A673 (cell line): ENCODE data around the gene NDUFB11. TPM values are rescaled to one million over a fixed set of nuclear protein-coding genes. Genes with fewer than 3 reads are reported as not detected.

Experiments used
- BruUV-seq: library from RNA; stranded (reverse); fragments of 400-500 nt; replicated peaks from 2 replicates; lab custom pipeline; 2021; lab: Mats Ljungman, UMichigan
- CTCF ChIA-PET: fragments of 300-600 bp; sonication (Branson Sonifier 250); formaldehyde crosslinking; loops from one replicate; lab custom pipeline; 2022; ENCODE audit warnings: antibody characterized with exemption; lab: Charles Lee
- POLR2A ChIA-PET: fragments of 300-600 bp; sonication (Branson Sonifier 250); formaldehyde crosslinking; loops from one replicate; lab custom pipeline; 2022; ENCODE audit warnings: antibody characterized with exemption; ENCODE audit not compliant: low non-redundant PET; lab: Charles Lee
- DNase-seq: peaks from one replicate; pipeline ENCODE4 v3.0.0-alpha.2; 2015; ENCODE audit warnings: low spot score
- H3K27ac ChIP-seq: fragments of 200-600 bp; sonication (generic); 2 replicates; pipeline ENCODE4 v1.5.1; 2016; ENCODE audit warnings: mixed run types, low read depth, mild to moderate bottlenecking, mixed read lengths, antibody characterized with exemption, low read length; ENCODE audit not compliant: poor library complexity, severe bottlenecking
- H3K27me3 ChIP-seq: fragments of 200-600 bp; sonication (generic); replicated peaks from 2 replicates; pipeline ENCODE4 v1.6.1; 2017; ENCODE audit warnings: mixed run types, low read depth, mild to moderate bottlenecking, mixed read lengths, antibody characterized with exemption, low read length; ENCODE audit not compliant: insufficient read depth, poor library complexity
- H3K36me3 ChIP-seq: fragments of 200-600 bp; sonication (generic); 2 replicates; pipeline ENCODE4 v1.6.1; 2016; ENCODE audit warnings: mixed run types, mild to moderate bottlenecking, mixed read lengths, antibody characterized with exemption, low read length; ENCODE audit not compliant: insufficient read depth, poor library complexity, severe bottlenecking
- H3K4me1 ChIP-seq: fragments of 200-600 bp; sonication (generic); 2 replicates; pipeline ENCODE4 v1.6.1; 2017; ENCODE audit warnings: mixed run types, mild to moderate bottlenecking, mixed read lengths, antibody characterized with exemption, low read length; ENCODE audit not compliant: insufficient read depth, poor library complexity, severe bottlenecking
- H3K4me3 ChIP-seq: fragments of 200-600 bp; sonication (generic); 2 replicates; pipeline ENCODE4 v1.5.1; 2016; ENCODE audit warnings: low read depth, mixed run types, mild to moderate bottlenecking, mixed read lengths, low read length; ENCODE audit not compliant: poor library complexity, severe bottlenecking
- H3K9me3 ChIP-seq: fragments of 200-600 bp; sonication (generic); 2 replicates; pipeline ENCODE4 v1.6.1; 2016; ENCODE audit warnings: mixed run types, low read depth, mild to moderate bottlenecking, mixed read lengths, antibody characterized with exemption, low read length; ENCODE audit not compliant: poor library complexity, severe bottlenecking
- EZH2 ChIP-seq: fragments of 200-600 bp; sonication (generic); IDR thresholded peaks from 2 replicates; pipeline ENCODE4 v1.6.1; 2017; ENCODE audit warnings: borderline replicate concordance, low read depth, mild to moderate bottlenecking, mixed read lengths, antibody characterized with exemption, low read length; ENCODE audit not compliant: poor library complexity, severe bottlenecking
- intact Hi-C: fragments of 100-400 bp; cut with micrococcal nuclease; formaldehyde crosslinking; loops from one replicate; pipeline ENCODE4 v1.10.0; 2022; ENCODE audit not compliant: unreplicated experiment
- total RNA-seq: library from RNA; stranded (reverse); gene quantifications from 2 replicates; pipeline ENCODE4 v1.2.3, GENCODE V29; 2021
- TF ChIP-seq, protein P1 (sequence below): fragments of 300-800, 200-600 bp; sonication (generic); conservative IDR thresholded peaks from 2 replicates; pipeline ENCODE4 v1.5.1; 2017; ENCODE audit warnings: low read depth, mild to moderate bottlenecking, antibody characterized with exemption, low read length, moderate library complexity, mixed read lengths

The NDUFB11 gene
- total RNA-seq, 1 experiment from 2014 or later: 137 TPM

DNA sequence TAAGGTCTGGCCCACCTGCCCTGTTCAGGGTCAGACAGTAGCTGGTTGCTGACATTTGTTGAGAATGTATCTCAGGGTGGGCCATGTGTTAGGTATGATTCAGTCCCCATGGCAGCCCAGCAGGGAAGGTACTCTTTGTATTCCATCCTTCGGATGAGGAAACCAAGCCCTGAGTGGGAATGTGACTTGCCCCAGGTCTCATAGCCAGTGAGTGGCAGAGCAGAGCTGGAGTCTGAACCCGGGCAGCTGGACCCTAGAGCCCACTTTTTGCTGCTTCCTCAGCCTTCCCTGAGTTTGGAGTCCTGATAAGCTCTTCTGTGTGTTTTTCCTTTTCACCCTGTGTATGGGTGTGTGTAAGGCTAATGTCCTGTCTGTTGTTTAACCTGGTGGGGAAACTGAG lies 27.5 kb upstream of the NDUFB11 start:
- H3K36me3 ChIP-seq: peaks cover 31% of the 10 kb centered on the region
- no peak overlapping the region for H3K27ac ChIP-seq
- CTCF ChIA-PET: no interaction called here
- intact Hi-C loops: no loop called here
- no TSS peak for BruUV-seq
- H3K9me3 ChIP-seq: no peaks in the 10 kb centered on the region
- H3K4me3 ChIP-seq: no peak overlapping the region
- POLR2A ChIA-PET: no interaction called here
- no peak for DNase-seq
- no peaks in the 10 kb centered on the region for H3K27me3 ChIP-seq
- H3K4me1 ChIP-seq: no peaks in the 10 kb centered on the region
- no peak for TF ChIP-seq EZH2
- TF ChIP-seq, protein P1, sequence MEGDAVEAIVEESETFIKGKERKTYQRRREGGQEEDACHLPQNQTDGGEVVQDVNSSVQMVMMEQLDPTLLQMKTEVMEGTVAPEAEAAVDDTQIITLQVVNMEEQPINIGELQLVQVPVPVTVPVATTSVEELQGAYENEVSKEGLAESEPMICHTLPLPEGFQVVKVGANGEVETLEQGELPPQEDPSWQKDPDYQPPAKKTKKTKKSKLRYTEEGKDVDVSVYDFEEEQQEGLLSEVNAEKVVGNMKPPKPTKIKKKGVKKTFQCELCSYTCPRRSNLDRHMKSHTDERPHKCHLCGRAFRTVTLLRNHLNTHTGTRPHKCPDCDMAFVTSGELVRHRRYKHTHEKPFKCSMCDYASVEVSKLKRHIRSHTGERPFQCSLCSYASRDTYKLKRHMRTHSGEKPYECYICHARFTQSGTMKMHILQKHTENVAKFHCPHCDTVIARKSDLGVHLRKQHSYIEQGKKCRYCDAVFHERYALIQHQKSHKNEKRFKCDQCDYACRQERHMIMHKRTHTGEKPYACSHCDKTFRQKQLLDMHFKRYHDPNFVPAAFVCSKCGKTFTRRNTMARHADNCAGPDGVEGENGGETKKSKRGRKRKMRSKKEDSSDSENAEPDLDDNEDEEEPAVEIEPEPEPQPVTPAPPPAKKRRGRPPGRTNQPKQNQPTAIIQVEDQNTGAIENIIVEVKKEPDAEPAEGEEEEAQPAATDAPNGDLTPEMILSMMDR: no peak

DNA sequence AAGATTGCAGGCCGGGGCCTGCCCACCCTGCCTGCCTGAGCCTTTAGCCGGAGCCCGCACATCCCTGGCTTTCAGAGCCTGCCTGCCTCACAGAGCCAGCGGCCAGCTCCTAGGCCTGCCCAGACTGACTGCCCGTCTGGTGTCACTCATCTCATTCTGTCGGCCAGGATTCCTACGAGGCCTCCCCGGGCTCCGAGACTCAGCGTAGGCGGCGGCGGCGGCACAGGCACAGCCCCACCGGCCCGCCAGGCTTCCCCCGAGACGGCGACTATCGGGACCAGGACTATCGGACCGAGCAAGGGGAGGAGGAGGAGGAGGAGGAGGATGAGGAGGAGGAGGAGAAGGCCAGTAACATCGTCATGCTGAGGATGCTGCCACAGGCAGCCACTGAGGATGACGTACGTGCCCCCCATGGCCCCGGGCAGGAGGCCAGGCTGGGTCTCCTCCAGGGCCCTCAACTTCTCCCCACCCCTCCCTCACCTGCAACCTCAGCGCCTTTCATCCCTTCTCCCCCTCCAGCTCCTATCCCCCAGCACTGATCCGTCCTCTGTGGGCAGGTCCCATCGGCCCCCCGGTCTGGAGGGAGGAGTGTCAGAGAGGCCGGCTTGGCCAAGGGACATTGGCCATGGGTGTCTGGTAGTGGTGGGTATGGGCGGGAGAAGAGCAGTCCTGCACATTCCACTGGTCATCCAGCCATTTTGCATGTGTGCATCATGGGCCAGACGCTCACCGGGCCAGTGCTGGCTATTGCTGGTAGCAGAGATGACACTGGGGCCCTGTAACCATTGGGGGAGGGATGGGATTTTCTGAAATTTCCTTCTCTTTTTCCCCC lies 26.6 kb upstream of the NDUFB11 start:
- TF ChIP-seq, protein P1: no peak
- TF ChIP-seq EZH2: no peak
- CTCF ChIA-PET: no interaction called here
- Histone ChIP-seq H3K4me1 (no peaks in the 10 kb centered on the region), H3K9me3 (no peaks in the 10 kb centered on the region), H3K36me3 (peaks cover 22% of the 10 kb centered on the region), H3K4me3 (no peak overlapping the region), H3K27me3 (no peaks in the 10 kb centered on the region), H3K27ac (no peak overlapping the region)
- BruUV-seq: no TSS peak
- POLR2A ChIA-PET: no interaction called here
- DNase-seq: no peak
- intact Hi-C loops: no loop called here

DNA sequence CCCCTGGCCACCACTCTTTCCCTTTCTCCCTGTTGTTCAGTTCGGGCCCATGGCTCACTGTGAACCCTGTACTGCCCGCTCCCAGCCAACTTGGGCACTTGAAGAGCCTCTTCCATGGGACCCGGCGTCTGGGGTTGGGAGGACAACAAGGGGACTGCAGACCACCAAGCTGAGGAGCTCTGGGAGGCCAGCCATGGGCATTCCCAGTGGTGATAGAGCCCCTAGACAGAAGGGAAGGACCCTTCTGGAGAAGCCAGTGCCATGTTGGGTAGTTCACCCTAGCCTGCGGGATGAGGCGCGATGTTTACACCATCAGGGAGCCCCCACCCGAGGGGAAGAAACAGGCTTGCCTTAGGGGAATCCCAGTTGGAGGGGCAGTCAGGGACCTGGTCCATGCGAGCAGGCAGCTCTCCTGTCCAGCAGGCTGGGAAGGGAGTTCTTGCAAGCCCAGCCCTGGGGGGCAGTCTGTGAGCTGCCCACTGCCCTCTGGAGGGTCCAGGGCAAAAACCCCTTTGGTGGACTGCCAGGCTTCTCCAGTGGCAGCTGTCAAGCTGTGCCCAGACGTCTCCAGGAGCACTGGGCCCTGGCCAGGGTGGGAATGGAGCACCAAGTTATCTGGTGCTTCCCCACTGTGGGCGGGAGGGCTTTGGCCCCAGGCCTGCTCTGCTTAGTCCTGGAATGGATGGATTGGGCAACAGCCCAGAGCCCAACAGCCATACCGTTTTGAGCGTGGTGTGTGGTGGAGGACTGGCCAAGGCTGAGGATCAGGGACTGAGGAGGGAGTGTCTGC lies 25.4 kb upstream of the NDUFB11 start:
- TF ChIP-seq, protein P1: no peak
- TF ChIP-seq EZH2: no peak
- intact Hi-C loops: no loop called here
- no TSS peak for BruUV-seq

More for the DNA sequence above, 25.4 kb upstream of the NDUFB11 start:
- ChIA-PET POLR2A (no interaction called here), CTCF (no interaction called here)
- no peaks in the 10 kb centered on the region for H3K27me3 ChIP-seq
- no peak overlapping the region for H3K4me3 ChIP-seq
- DNase-seq: no peak
- no peaks in the 10 kb centered on the region for H3K9me3 ChIP-seq
- H3K36me3 ChIP-seq: peaks cover 17% of the 10 kb centered on the region
- no peak overlapping the region for H3K27ac ChIP-seq
- no peaks in the 10 kb centered on the region for H3K4me1 ChIP-seq
